HFFc6 (cell line): ENCODE results near the gene NDUFB5. TPM values are rescaled to one million over a fixed set of nuclear protein-coding genes. Genes with fewer than 3 reads are reported as not detected.

Source experiments
- DNase-seq: peaks from one replicate; pipeline ENCODE4 v3.0.0-alpha.2; 2018
- H3K27ac Mint-ChIP-seq: 2 replicates; pipeline ENCODE4 v1.8.0; 2020; ENCODE audit warnings: mild to moderate bottlenecking, mixed read lengths
- H3K27me3 Mint-ChIP-seq: 2 replicates; pipeline ENCODE4 v1.8.0; 2021; ENCODE audit warnings: mild to moderate bottlenecking, moderate library complexity, mixed read lengths; ENCODE audit not compliant: insufficient read depth
- H3K36me3 Mint-ChIP-seq: 2 replicates; pipeline ENCODE4 v1.8.0; 2021; ENCODE audit warnings: low read depth, mixed read lengths
- H3K4me1 Mint-ChIP-seq: 2 replicates; pipeline ENCODE4 v1.8.0; 2020; ENCODE audit warnings: low read depth, mixed read lengths
- H3K4me3 Mint-ChIP-seq: 2 replicates; pipeline ENCODE4 v1.8.0; 2020; ENCODE audit warnings: mild to moderate bottlenecking, moderate library complexity, mixed read lengths
- H3K9me3 Mint-ChIP-seq: 2 replicates; pipeline ENCODE4 v1.8.0; 2020; ENCODE audit warnings: mild to moderate bottlenecking, mixed read lengths
- total RNA-seq, 6 experiments: library from RNA; stranded (reverse); fragmentation: NEBNext Ultra II Directional; extraction: Animal tissue kit (Norgen Biotek cat#: 25700); gene quantifications; 2 replicates in 1 of 6; 3 replicates in 5 of 6; pipeline ENCODE4 v1.2.3, GENCODE V29; 2021
- TF ChIP-seq, protein P1 (sequence below): fragments of 200-600 bp; sonication (generic); IDR thresholded peaks from 2 replicates; pipeline ENCODE4 v1.5.0; 2021; ENCODE audit warnings: antibody characterized with exemption, mild to moderate bottlenecking

NDUFB5 gene
- total RNA-seq, 6 experiments from 2014 or later, result 91.3 to 114 (median 102) TPM

DNA sequence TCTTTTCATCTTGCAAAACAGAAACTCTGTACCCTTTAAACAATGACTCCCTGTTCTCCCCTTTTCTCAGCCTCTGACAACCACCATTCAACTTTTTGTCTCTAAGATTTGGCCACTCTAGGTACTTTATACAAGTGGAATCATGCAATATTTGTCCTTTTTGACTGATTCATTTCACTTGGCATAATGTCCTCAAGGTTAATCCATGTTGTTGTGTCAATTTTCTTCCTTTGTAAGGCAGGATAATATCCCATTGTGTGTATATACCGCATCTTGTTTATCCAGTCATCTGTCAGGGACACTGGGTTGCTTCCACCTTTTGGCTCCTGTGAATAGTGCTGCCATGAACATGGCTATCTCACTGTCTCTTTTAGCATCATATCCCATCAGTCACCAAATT is 58.5 kb downstream of the NDUFB5 start:
- DNase-seq, result no peak
- Mint-ChIP-seq H3K9me3 (no peaks in the 10 kb centered on the region), H3K27me3 (no peaks in the 10 kb centered on the region), H3K4me1 (peaks cover 46% of the 10 kb centered on the region), H3K36me3 (no peaks in the 10 kb centered on the region), H3K4me3 (no peak overlapping the region), H3K27ac (no peak overlapping the region)
- TF ChIP-seq, protein P1, sequence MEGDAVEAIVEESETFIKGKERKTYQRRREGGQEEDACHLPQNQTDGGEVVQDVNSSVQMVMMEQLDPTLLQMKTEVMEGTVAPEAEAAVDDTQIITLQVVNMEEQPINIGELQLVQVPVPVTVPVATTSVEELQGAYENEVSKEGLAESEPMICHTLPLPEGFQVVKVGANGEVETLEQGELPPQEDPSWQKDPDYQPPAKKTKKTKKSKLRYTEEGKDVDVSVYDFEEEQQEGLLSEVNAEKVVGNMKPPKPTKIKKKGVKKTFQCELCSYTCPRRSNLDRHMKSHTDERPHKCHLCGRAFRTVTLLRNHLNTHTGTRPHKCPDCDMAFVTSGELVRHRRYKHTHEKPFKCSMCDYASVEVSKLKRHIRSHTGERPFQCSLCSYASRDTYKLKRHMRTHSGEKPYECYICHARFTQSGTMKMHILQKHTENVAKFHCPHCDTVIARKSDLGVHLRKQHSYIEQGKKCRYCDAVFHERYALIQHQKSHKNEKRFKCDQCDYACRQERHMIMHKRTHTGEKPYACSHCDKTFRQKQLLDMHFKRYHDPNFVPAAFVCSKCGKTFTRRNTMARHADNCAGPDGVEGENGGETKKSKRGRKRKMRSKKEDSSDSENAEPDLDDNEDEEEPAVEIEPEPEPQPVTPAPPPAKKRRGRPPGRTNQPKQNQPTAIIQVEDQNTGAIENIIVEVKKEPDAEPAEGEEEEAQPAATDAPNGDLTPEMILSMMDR, result no peak

- TF ChIP-seq, protein P1, result no peak
- no peak for DNase-seq
- Mint-ChIP-seq H3K9me3 (no peaks in the 10 kb centered on the region), H3K27ac (no peak overlapping the region), H3K27me3 (no peaks in the 10 kb centered on the region), H3K36me3 (peaks cover 14% of the 10 kb centered on the region), H3K4me3 (no peak overlapping the region), H3K4me1 (peaks cover 43% of the 10 kb centered on the region)
These were observed 61.4 kb downstream of the NDUFB5 start for GRCh38 chr3:179666030-179666429.

- TF ChIP-seq, protein P1, result no peak
- no peaks in the 10 kb centered on the region for H3K27me3 Mint-ChIP-seq
- H3K9me3 Mint-ChIP-seq, result no peaks in the 10 kb centered on the region
- H3K36me3 Mint-ChIP-seq, result peaks cover 17% of the 10 kb centered on the region
- no peak overlapping the region for H3K27ac Mint-ChIP-seq
- DNase-seq, result no peak
- H3K4me3 Mint-ChIP-seq, result no peak overlapping the region
- H3K4me1 Mint-ChIP-seq, result peaks cover 44% of the 10 kb centered on the region
These were observed 61.9 kb downstream of the NDUFB5 start for GRCh38 chr3:179666436-179667035.

DNA sequence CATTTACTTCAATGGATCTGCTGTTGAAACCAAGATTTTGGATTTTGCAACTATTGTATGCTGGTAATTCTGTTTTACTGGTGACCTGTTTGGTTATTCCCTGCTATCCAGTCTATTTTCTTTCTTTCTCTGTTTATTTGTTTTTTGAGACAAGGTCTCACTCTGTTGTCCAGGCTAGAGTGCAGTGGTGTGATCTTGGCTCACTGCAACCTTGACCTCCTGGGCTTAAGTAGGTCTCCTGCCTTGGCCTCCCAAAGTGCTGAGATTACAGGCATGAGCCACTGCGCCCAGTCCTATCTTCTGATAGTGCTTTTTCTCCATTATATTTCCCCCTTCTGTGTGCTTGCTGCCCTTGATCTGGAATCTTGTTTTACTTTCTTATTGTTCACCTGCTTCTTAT is 63.8 kb downstream of the NDUFB5 start:
- H3K4me1 Mint-ChIP-seq, result peaks cover 56% of the 10 kb centered on the region
- H3K27me3 Mint-ChIP-seq, result no peaks in the 10 kb centered on the region
- H3K9me3 Mint-ChIP-seq, result no peaks in the 10 kb centered on the region
- H3K36me3 Mint-ChIP-seq, result peaks cover 24% of the 10 kb centered on the region
- no peak for DNase-seq
- H3K27ac Mint-ChIP-seq, result no peak overlapping the region
- no peak overlapping the region for H3K4me3 Mint-ChIP-seq
- TF ChIP-seq, protein P1, result no peak

GRCh38 chr3:179670311-179670710 is 65.7 kb downstream of the NDUFB5 start:
- TF ChIP-seq, protein P1, result no peak
- Mint-ChIP-seq H3K27me3 (no peaks in the 10 kb centered on the region), H3K36me3 (peaks cover 26% of the 10 kb centered on the region), H3K4me3 (0 out of 2 replicates have a peak overlapping the region, but pooled peaks have one; percentile 1), H3K4me1 (peaks cover 45% of the 10 kb centered on the region), H3K27ac (peak overlapping the region; percentile 39; the same call in 1 of the 2 replicates), H3K9me3 (no peaks in the 10 kb centered on the region)
- DNase-seq, result no peak
